GM18858 (cell line): ENCODE results near the gene ATP11C.
"Not testable (repeated sequence)": the region's sequence is repeated elsewhere in the genome, so short reads cannot be mapped to it uniquely, and the experiment has no call there.

ENCODE experiments used
- ATAC-seq: cut with Tn5 transposase; IDR thresholded peaks from one replicate; pipeline ENCODE4 v1.9.1; 2021; ENCODE audit not compliant: unreplicated experiment

ATP11C gene

GRCh38 chrX:139924696-139925095 is 8.2 kb downstream of the ATP11C start:
- ATAC-seq, result no peak

GRCh38 chrX:139924069-139924695 is 8.7 kb downstream of the ATP11C start:
- no peak for ATAC-seq

GRCh38 chrX:139921142-139921541 is 11.7 kb downstream of the ATP11C start:
- ATAC-seq, result not testable (repeated sequence)

- ATAC-seq, result no peak
Observed at GRCh38 chrX:139920316-139920715, 12.5 kb downstream of the ATP11C start.

GRCh38 chrX:139914421-139914820 is 18.4 kb downstream of the ATP11C start:
- no peak for ATAC-seq

GRCh38 chrX:139909712-139910111 is 23.1 kb downstream of the ATP11C start:
- ATAC-seq, result peak; percentile 65

GRCh38 chrX:139907078-139907477 is 25.8 kb downstream of the ATP11C start:
- ATAC-seq, result no peak

GRCh38 chrX:139905743-139906142 is 27.1 kb downstream of the ATP11C start:
- ATAC-seq, result no peak

- no peak for ATAC-seq
Observed at GRCh38 chrX:139905051-139905450, 27.8 kb downstream of the ATP11C start.

- no peak for ATAC-seq
Observed at GRCh38 chrX:139903210-139903609, 29.6 kb downstream of the ATP11C start.

- no peak for ATAC-seq
Observed at GRCh38 chrX:139902559-139902958, 30.3 kb downstream of the ATP11C start.

GRCh38 chrX:139898334-139898733 is 34.5 kb downstream of the ATP11C start:
- ATAC-seq, result no peak

GRCh38 chrX:139892512-139892911 is 40.3 kb downstream of the ATP11C start:
- ATAC-seq, result peak; percentile 86

GRCh38 chrX:139890991-139891700 is 41.7 kb downstream of the ATP11C start:
- ATAC-seq, result no peak

GRCh38 chrX:139889760-139890159 is 43.1 kb downstream of the ATP11C start:
- no peak for ATAC-seq

GRCh38 chrX:139883984-139884383 is 48.9 kb downstream of the ATP11C start:
- no peak for ATAC-seq

- no peak for ATAC-seq
Observed at GRCh38 chrX:139882299-139882698, 50.6 kb downstream of the ATP11C start.

- no peak for ATAC-seq
Observed at GRCh38 chrX:139881572-139881971, 51.3 kb downstream of the ATP11C start.

- no peak for ATAC-seq
Observed at GRCh38 chrX:139881130-139881529, 51.7 kb downstream of the ATP11C start.

- ATAC-seq, result no peak
Observed at GRCh38 chrX:139877710-139878414, 55.0 kb downstream of the ATP11C start.

GRCh38 chrX:139875841-139876240 is 57.0 kb downstream of the ATP11C start:
- ATAC-seq, result no peak

GRCh38 chrX:139869796-139870195 is 63.1 kb downstream of the ATP11C start:
- ATAC-seq, result no peak
